ENCODE results near the gene ZFP30.

ZFP30 gene

GRCh38 chr19:37655301-37655688 is at the start of gene ZFP30:
Gene ZFP30 (minus strand): TSS chr19:37655465. CDS start chr19:37647822, 7,643 bp downstream.
- peak; percentile 88 for ATAC-seq
- TF ChIP-seq ESRRG (CRISPR knock-in tag; IDR thresholded peaks at IDR 0.05), result no peak
- TF ChIP-seq, protein P1, sequence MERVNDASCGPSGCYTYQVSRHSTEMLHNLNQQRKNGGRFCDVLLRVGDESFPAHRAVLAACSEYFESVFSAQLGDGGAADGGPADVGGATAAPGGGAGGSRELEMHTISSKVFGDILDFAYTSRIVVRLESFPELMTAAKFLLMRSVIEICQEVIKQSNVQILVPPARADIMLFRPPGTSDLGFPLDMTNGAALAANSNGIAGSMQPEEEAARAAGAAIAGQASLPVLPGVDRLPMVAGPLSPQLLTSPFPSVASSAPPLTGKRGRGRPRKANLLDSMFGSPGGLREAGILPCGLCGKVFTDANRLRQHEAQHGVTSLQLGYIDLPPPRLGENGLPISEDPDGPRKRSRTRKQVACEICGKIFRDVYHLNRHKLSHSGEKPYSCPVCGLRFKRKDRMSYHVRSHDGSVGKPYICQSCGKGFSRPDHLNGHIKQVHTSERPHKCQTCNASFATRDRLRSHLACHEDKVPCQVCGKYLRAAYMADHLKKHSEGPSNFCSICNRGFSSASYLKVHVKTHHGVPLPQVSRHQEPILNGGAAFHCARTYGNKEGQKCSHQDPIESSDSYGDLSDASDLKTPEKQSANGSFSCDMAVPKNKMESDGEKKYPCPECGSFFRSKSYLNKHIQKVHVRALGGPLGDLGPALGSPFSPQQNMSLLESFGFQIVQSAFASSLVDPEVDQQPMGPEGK (CRISPR knock-in tag; IDR thresholded peaks at IDR 0.05; ENCODE audit: borderline replicate concordance), result peak; percentile 88; the same call in 1 of the 2 replicates

GRCh38 chr19:37699057-37699456 is 43.8 kb upstream of the ZFP30 start:
- ATAC-seq, result no peak

GRCh38 chr19:37698216-37698615 is 43.0 kb upstream of the ZFP30 start:
- TF ChIP-seq, protein P2, sequence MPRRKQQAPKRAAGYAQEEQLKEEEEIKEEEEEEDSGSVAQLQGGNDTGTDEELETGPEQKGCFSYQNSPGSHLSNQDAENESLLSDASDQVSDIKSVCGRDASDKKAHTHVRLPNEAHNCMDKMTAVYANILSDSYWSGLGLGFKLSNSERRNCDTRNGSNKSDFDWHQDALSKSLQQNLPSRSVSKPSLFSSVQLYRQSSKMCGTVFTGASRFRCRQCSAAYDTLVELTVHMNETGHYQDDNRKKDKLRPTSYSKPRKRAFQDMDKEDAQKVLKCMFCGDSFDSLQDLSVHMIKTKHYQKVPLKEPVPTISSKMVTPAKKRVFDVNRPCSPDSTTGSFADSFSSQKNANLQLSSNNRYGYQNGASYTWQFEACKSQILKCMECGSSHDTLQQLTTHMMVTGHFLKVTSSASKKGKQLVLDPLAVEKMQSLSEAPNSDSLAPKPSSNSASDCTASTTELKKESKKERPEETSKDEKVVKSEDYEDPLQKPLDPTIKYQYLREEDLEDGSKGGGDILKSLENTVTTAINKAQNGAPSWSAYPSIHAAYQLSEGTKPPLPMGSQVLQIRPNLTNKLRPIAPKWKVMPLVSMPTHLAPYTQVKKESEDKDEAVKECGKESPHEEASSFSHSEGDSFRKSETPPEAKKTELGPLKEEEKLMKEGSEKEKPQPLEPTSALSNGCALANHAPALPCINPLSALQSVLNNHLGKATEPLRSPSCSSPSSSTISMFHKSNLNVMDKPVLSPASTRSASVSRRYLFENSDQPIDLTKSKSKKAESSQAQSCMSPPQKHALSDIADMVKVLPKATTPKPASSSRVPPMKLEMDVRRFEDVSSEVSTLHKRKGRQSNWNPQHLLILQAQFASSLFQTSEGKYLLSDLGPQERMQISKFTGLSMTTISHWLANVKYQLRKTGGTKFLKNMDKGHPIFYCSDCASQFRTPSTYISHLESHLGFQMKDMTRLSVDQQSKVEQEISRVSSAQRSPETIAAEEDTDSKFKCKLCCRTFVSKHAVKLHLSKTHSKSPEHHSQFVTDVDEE (CRISPR knock-in tag; IDR thresholded peaks at IDR 0.05), result no peak
- TF ChIP-seq ZFP3 (CRISPR knock-in tag; IDR thresholded peaks at IDR 0.05), result no peak
- TF ChIP-seq, protein P1 (CRISPR knock-in tag; IDR thresholded peaks at IDR 0.05; ENCODE audit: borderline replicate concordance), result no peak
- no peak for ATAC-seq

More at GRCh38 chr19:37699057-37699456, 43.8 kb upstream of the ZFP30 start:
- TF ChIP-seq ISL1 (CRISPR knock-in tag; IDR thresholded peaks at IDR 0.05), result no peak
- TF ChIP-seq ZNF70 (CRISPR knock-in tag; IDR thresholded peaks at IDR 0.05), result no peak
- TF ChIP-seq ZC3H10 (CRISPR knock-in tag; IDR thresholded peaks at IDR 0.05), result no peak
- TF ChIP-seq CSDC2 (CRISPR knock-in tag; IDR thresholded peaks at IDR 0.05), result no peak
- TF ChIP-seq ARNTL (CRISPR knock-in tag; IDR thresholded peaks at IDR 0.05; ENCODE audit: borderline replicate concordance, low read depth), result no peak
- TF ChIP-seq BACH2 (CRISPR knock-in tag; IDR thresholded peaks at IDR 0.05; ENCODE audit: borderline replicate concordance), result no peak
- TF ChIP-seq RARB (CRISPR knock-in tag; IDR thresholded peaks at IDR 0.05), result no peak
- TF ChIP-seq CREB5 (CRISPR knock-in tag; IDR thresholded peaks at IDR 0.05; ENCODE audit: low read depth), result no peak

DNA sequence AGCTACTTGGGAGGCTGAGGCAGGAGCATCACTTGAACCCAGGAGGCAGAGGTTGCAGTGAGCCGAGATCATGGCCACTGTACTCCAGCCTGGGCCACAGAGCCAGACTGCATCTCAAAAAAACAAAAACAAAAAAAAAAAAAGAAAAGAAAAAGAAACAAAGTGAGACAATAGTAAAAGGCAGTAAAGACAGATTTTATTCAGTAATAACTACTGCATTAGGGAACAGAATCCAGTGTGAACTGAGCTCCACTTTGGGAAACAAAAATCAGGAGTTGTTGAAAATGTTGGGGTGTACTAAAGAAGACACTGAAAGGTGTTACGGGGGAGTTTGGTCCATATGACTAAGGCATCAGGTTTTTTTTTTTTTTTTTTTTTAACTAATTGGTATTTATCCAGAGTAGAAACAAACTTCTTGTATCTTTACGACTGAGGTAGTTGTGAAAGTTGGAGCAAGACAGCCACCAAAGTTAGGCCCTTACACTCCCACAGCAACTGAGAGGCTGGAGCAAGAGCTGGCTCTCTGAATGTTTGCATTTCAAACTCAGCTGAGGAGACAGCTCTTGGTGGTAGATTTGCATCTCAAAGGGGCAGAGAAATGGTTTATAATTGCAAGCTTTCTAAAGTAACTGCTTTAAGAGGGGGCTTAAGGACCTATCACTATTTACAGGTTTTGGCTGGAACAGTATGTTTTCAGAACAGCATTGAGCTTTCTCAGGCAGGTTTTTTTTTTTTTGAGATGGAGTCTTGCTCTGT is 40.1 kb upstream of the ZFP30 start:
- TF ChIP-seq ISL1 (CRISPR knock-in tag; IDR thresholded peaks at IDR 0.05), result no peak
- TF ChIP-seq ZNF565 (CRISPR knock-in tag; conservative IDR thresholded peaks at IDR 0.05; ENCODE audit: low read depth), result no peak
- no peak for ATAC-seq

- ATAC-seq, result no peak
- TF ChIP-seq ZNF8 (CRISPR knock-in tag; IDR thresholded peaks at IDR 0.05), result no peak
- TF ChIP-seq ZFP30 (CRISPR knock-in tag; IDR thresholded peaks at IDR 0.05), result no peak
- TF ChIP-seq SNAI2 (CRISPR knock-in tag; IDR thresholded peaks at IDR 0.05), result no peak
Observed at GRCh38 chr19:37692956-37693620, 37.8 kb upstream of the ZFP30 start.
